Bronchial epithelial cell (primary cell): ENCODE measurements around the gene PRKCQ. TPM values are rescaled to one million over a fixed set of nuclear protein-coding genes. Genes with fewer than 3 reads are reported as not detected.

Experiments used
- DNase-seq: peaks from one replicate; pipeline ENCODE4 v3.0.0-alpha.2; 2010; ENCODE audit warnings: low read depth
- FAIRE-seq: peaks from 2 replicates; lab custom pipeline; 2011; peaks lifted over from hg19 to GRCh38; lab: Jason Lieb, UNC
- H3K27me3 ChIP-seq: 2 replicates; pipeline ENCODE4 v1.5.1; 2011; ENCODE audit warnings: low read length; ENCODE audit not compliant: control insufficient read depth, insufficient read depth
- H3K36me3 ChIP-seq: 2 replicates; pipeline ENCODE4 v1.5.1; 2011; ENCODE audit warnings: low read length; ENCODE audit not compliant: control insufficient read depth, insufficient read depth
- H3K4me3 ChIP-seq: 2 replicates; pipeline ENCODE4 v1.5.1; 2011; ENCODE audit warnings: mild to moderate bottlenecking, low read depth, low read length, control low read depth
- CTCF ChIP-seq: IDR thresholded peaks from 2 replicates; pipeline ENCODE4 v1.5.1; 2011; ENCODE audit warnings: mild to moderate bottlenecking, moderate library complexity, low read length, control low read depth, inconsistent platforms; ENCODE audit not compliant: insufficient read depth, severe bottlenecking
- total RNA-seq: library from RNA; depleted of rRNA; stranded (reverse); fragments of >200 nt; gene quantifications from 2 replicates; pipeline ENCODE4 v1.2.1, GENCODE V29; 2014

The PRKCQ gene
- total RNA-seq, 1 donor from 2014 or later = 2.1 TPM

- DNase-seq = no peak
- H3K27me3 ChIP-seq = no peaks in the 10 kb centered on the region
- no peak for FAIRE-seq
- no peak for TF ChIP-seq CTCF
- no peaks in the 10 kb centered on the region for H3K36me3 ChIP-seq
- no peak overlapping the region for H3K4me3 ChIP-seq
Measured at GRCh38 chr10:6465854-6466601, 114.0 kb downstream of the PRKCQ start.

GRCh38 chr10:6465437-6465836 lies 114.6 kb downstream of the PRKCQ start:
- TF ChIP-seq CTCF = no peak
- H3K4me3 ChIP-seq = no peak overlapping the region
- no peak for DNase-seq
- FAIRE-seq = no peak
- H3K36me3 ChIP-seq = no peaks in the 10 kb centered on the region
- no peaks in the 10 kb centered on the region for H3K27me3 ChIP-seq

DNA sequence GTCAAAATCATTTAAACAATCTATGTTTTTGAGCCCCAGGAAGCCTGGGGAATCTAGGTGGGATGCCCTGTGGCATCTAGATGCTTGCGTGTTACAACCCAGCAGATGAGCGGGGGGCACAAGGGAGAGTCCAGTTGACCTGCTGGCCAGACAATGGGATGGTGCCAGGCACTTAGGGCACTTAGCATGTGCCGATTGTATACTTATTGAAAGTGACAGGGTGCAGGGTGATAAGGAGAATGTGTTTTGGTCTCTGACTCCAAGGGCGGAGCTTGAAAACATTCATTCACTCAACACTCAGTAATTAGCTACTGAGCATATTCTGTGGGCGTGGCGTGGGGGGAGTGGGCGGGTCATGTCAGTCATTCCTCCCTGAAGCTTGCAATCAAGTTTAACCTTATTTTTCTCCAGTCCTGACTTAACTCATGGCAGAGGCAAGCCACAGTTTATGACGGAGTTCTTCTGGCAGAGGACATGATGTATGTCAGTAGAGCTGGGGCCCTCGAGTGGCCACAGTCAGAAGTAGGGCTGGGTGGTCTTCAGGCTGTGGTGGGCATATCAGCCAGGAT lies 115.1 kb downstream of the PRKCQ start:
- H3K36me3 ChIP-seq = no peaks in the 10 kb centered on the region
- H3K27me3 ChIP-seq = no peaks in the 10 kb centered on the region
- DNase-seq = no peak
- no peak overlapping the region for H3K4me3 ChIP-seq
- FAIRE-seq = no peak
- no peak for TF ChIP-seq CTCF

DNA sequence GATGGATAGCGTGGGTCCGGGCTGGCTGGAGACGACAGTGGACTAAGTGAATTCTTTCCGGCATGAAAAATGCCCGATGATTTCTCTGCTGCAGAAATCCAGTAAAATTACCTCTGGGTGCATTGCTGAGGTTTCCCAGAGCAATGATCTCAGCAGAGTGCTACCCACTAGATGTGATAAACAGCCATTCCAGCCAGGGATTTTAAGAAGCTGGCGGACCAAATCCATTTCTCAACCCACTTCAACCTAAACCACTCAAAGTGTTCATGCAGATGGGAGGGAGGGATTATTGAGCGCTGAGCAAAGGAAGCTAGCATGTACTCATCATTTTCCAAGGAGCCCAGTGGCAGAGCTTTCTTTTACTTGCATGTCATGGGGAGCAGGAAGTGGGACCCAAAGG lies 116.7 kb downstream of the PRKCQ start:
- Histone ChIP-seq H3K4me3 (no peak overlapping the region), H3K27me3 (no peaks in the 10 kb centered on the region), H3K36me3 (no peaks in the 10 kb centered on the region)
- DNase-seq (no peak), FAIRE-seq (no peak)
- TF ChIP-seq CTCF = no peak

DNA sequence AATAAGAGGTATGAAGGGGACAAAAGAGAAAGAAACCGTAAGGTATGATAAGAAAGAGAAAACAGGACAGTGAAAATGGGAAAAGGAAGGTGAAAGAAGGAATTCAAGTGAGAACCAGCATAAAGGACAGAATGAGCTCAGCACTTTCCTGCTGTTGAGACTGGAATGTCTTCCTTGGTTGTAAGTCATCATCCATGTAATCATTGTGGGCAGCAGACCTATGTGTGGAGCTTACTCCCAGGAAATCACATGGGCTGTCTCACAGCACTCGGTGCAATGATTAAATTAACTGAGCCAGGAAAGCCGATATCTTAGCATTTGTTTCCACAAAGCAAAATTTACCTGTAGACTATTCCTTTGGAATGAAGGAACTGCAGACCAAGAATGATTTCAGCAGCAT lies 118.1 kb downstream of the PRKCQ start:
- no peak for TF ChIP-seq CTCF
- Histone ChIP-seq H3K36me3 (no peaks in the 10 kb centered on the region), H3K27me3 (no peaks in the 10 kb centered on the region), H3K4me3 (no peak overlapping the region)
- FAIRE-seq (no peak), DNase-seq (peak; percentile 53)
